ENCODE data around the gene ZFP82. TPM values are rescaled to one million over a fixed set of nuclear protein-coding genes. Genes with fewer than 3 reads are reported as not detected.
A peak's percentile ranks its signal among the peaks of the same experiment; 100 is the strongest.

ZFP82 gene
- total RNA-seq, 1 donor: 8.2 TPM

GRCh38 chr19:36423925-36424324 lies 5.5 kb upstream of the ZFP82 start:
- no peak overlapping the region for H3K4me3 ChIP-seq (ENCODE audit: low read depth, low read length)
- no peak for DNase-seq (ENCODE audit: low read depth)
- no peak for TF ChIP-seq CTCF (IDR thresholded peaks at IDR 0.05; ENCODE audit: insufficient read depth, low read depth, low read length)

- TF ChIP-seq CTCF (IDR thresholded peaks at IDR 0.05; ENCODE audit: insufficient read depth, low read depth, low read length): no peak
- no peak for DNase-seq (ENCODE audit: low read depth)
- H3K4me3 ChIP-seq (ENCODE audit: low read depth, low read length): peak overlapping the region; percentile 54
Observed at GRCh38 chr19:36421749-36422481, 3.5 kb upstream of the ZFP82 start.

- no peak for TF ChIP-seq CTCF (IDR thresholded peaks at IDR 0.05; ENCODE audit: insufficient read depth, low read depth, low read length)
- peak; percentile 53 for DNase-seq (ENCODE audit: low read depth)
- peak overlapping the region; percentile 54 for H3K4me3 ChIP-seq (ENCODE audit: low read depth, low read length)
Observed at GRCh38 chr19:36420961-36421748, 2.7 kb upstream of the ZFP82 start.

- peak overlapping the region; percentile 73 for H3K4me3 ChIP-seq (ENCODE audit: low read depth, low read length)
- DNase-seq (ENCODE audit: low read depth): no peak
- no peak for TF ChIP-seq CTCF (IDR thresholded peaks at IDR 0.05; ENCODE audit: insufficient read depth, low read depth, low read length)
Observed at GRCh38 chr19:36417752-36418286, 625 bp downstream of the ZFP82 start.

- H3K4me3 ChIP-seq (ENCODE audit: low read depth, low read length): no peak overlapping the region
- peak; percentile 95 for DNase-seq (ENCODE audit: low read depth)
- TF ChIP-seq CTCF (IDR thresholded peaks at IDR 0.05; ENCODE audit: insufficient read depth, low read depth, low read length): no peak
Observed at GRCh38 chr19:36409841-36410240, 8.6 kb downstream of the ZFP82 start.

- no peak for TF ChIP-seq CTCF (IDR thresholded peaks at IDR 0.05; ENCODE audit: insufficient read depth, low read depth, low read length)
- DNase-seq (ENCODE audit: low read depth): no peak
- no peak overlapping the region for H3K4me3 ChIP-seq (ENCODE audit: low read depth, low read length)
Observed at GRCh38 chr19:36408101-36408500, 10.3 kb downstream of the ZFP82 start.
